HEK293 (cell line): ENCODE results near the gene RIPK4.

Experiments
- CTCF ChIA-PET: fragments of 350-600 bp; formaldehyde crosslinking; extraction: SDS; loops from one replicate; lab custom pipeline; 2021; ENCODE audit warnings: antibody characterized with exemption; lab: Yijun Ruan, JAX
- POLR2A ChIA-PET: fragments of 300-600 bp; formaldehyde crosslinking; extraction: SDS; loops from one replicate; lab custom pipeline; 2020; ENCODE audit warnings: antibody characterized with exemption, inconsistent platforms; lab: Yijun Ruan, JAX
- H3K27ac ChIP-seq: fragments of 200-500 bp; sonication (Bioruptor generic); 2 replicates; pipeline ENCODE4 v1.5.1; 2014; ENCODE audit warnings: low read depth, low read length, control low read depth, inconsistent platforms; ENCODE audit errors: extremely low read depth
- H3K36me3 ChIP-seq, 2 experiments: fragments of 200-500 bp in 1 of 2; sonication (Bioruptor generic) in 1 of 2; 1 replicate in 1 of 2; 2 replicates in 1 of 2; pipeline ENCODE4 v1.5.1; 2014 to 2017; ENCODE audit warnings: inconsistent platforms in 2 of 2, low read length in 2 of 2; ENCODE audit not compliant: control insufficient read depth in 2 of 2, insufficient read depth in 1 of 2
- H3K4me1 ChIP-seq: fragments of 200-500 bp; sonication (Bioruptor generic); 2 replicates; pipeline ENCODE4 v1.5.1; 2014; ENCODE audit warnings: mild to moderate bottlenecking, low read length, inconsistent platforms; ENCODE audit not compliant: control insufficient read depth, insufficient read depth
- H3K4me3 ChIP-seq: 2 replicates; pipeline ENCODE4 v1.5.1; 2011; ENCODE audit warnings: low read depth, mild to moderate bottlenecking, control low read depth, low read length, moderate library complexity
- H3K9me3 ChIP-seq: fragments of 200-500 bp; sonication (Bioruptor generic); 2 replicates; pipeline ENCODE4 v1.5.1; 2014; ENCODE audit warnings: low read depth, low read length, inconsistent platforms; ENCODE audit not compliant: control insufficient read depth, insufficient read depth
- KLF9 ChIP-seq: fragments of 450-650 bp; formaldehyde crosslinking; IDR thresholded peaks from 2 replicates; pipeline ENCODE4 v1.5.1; 2016; ENCODE audit warnings: missing biosample characterization, missing genetic modification characterization, low read depth
- PATZ1 ChIP-seq: fragments of 450-650 bp; formaldehyde crosslinking; IDR thresholded peaks from 2 replicates; pipeline ENCODE4 v1.5.1; 2016; ENCODE audit warnings: missing biosample characterization, missing genetic modification characterization
- REST ChIP-seq: fragments of 450-650 bp; formaldehyde crosslinking; IDR thresholded peaks from 2 replicates; pipeline ENCODE4 v1.5.1; 2016; ENCODE audit warnings: missing biosample characterization, missing genetic modification characterization
- SP2 ChIP-seq: fragments of 450-650 bp; formaldehyde crosslinking; IDR thresholded peaks from 2 replicates; pipeline ENCODE4 v1.5.1; 2016; ENCODE audit warnings: missing biosample characterization, missing genetic modification characterization
- SP7 ChIP-seq: fragments of 450-650 bp; formaldehyde crosslinking; IDR thresholded peaks from 2 replicates; pipeline ENCODE4 v1.5.1; 2016; ENCODE audit warnings: missing biosample characterization, missing genetic modification characterization
- ZBTB6 ChIP-seq: fragments of 450-650 bp; formaldehyde crosslinking; IDR thresholded peaks from 2 replicates; pipeline ENCODE4 v1.5.1; 2017; ENCODE audit warnings: missing biosample characterization, missing genetic modification characterization
- ZNF112 ChIP-seq: fragments of 450-650 bp; formaldehyde crosslinking; IDR thresholded peaks from 2 replicates; pipeline ENCODE4 v1.5.0; 2017; ENCODE audit warnings: missing biosample characterization, missing genetic modification characterization
- ZNF140 ChIP-seq: fragments of 450-650 bp; formaldehyde crosslinking; IDR thresholded peaks from 2 replicates; pipeline ENCODE4 v1.5.1; 2016; ENCODE audit warnings: missing biosample characterization, missing genetic modification characterization
- ZNF24 ChIP-seq: fragments of 450-650 bp; formaldehyde crosslinking; IDR thresholded peaks from 2 replicates; pipeline ENCODE4 v1.5.1; 2016; ENCODE audit warnings: missing biosample characterization, missing genetic modification characterization
- ZNF341 ChIP-seq: fragments of 450-650 bp; formaldehyde crosslinking; IDR thresholded peaks from 2 replicates; pipeline ENCODE4; 2016; ENCODE audit warnings: low read depth, missing biosample characterization, missing genetic modification characterization
- ZNF513 ChIP-seq: fragments of 450-650 bp; IDR thresholded peaks from 2 replicates; pipeline ENCODE4 v1.5.1; 2018; ENCODE audit warnings: missing biosample characterization, missing genetic modification characterization
- ZNF544 ChIP-seq: fragments of 450-650 bp; formaldehyde crosslinking; IDR thresholded peaks from 2 replicates; pipeline ENCODE4 v1.5.0; 2017; ENCODE audit warnings: missing biosample characterization, missing genetic modification characterization
- ZNF768 ChIP-seq: fragments of 450-650 bp; formaldehyde crosslinking; IDR thresholded peaks from 2 replicates; pipeline ENCODE4 v1.5.1; 2018; ENCODE audit warnings: missing biosample characterization, mild to moderate bottlenecking, missing genetic modification characterization
- ZNF785 ChIP-seq: fragments of 450-650 bp; formaldehyde crosslinking; IDR thresholded peaks from 2 replicates; pipeline ENCODE4 v1.5.1; 2016; ENCODE audit warnings: missing biosample characterization, missing genetic modification characterization
- ZSCAN23 ChIP-seq: fragments of 450-650 bp; formaldehyde crosslinking; IDR thresholded peaks from 2 replicates; pipeline ENCODE4 v1.5.1; 2016; ENCODE audit warnings: missing biosample characterization, missing genetic modification characterization

Gene RIPK4

GRCh38 chr21:41770901-41771624 lies 4.2 kb upstream of the RIPK4 start (continued):
- TF ChIP-seq REST (tag by site-specific recombination) = no peak

- Histone ChIP-seq H3K4me3 (no peak overlapping the region), H3K27ac (no peak overlapping the region), H3K9me3 (no peaks in the 10 kb centered on the region), H3K4me1 (peaks cover 26% of the 10 kb centered on the region), H3K36me3 (no peaks in the 10 kb centered on the region)
- POLR2A ChIA-PET = interaction anchor here (1.0 kb wide), 1 partner anchor 13 kb away, joined by 3 read pairs; no protein-coding TSS in a partner anchor
- peak; percentile 65; the same call in 1 of the 2 replicates for TF ChIP-seq ZBTB6
- TF ChIP-seq ZNF341 (tag by site-specific recombination) = peak; percentile 85
- no peak for TF ChIP-seq ZNF140
- CTCF ChIA-PET = interaction anchor here (0.5 to 3.1 kb wide), 5 partner anchors 9 to 1626 kb away, joined by 3 to 25 read pairs (median 3); no protein-coding TSS in a partner anchor
Observed at GRCh38 chr21:41769933-41770332, 3.1 kb upstream of the RIPK4 start.

- ChIA-PET CTCF (interaction anchor here (2.6 to 3.1 kb wide), 2 partner anchors 9 to 157 kb away, joined by 6 to 25 read pairs; no protein-coding TSS in a partner anchor), POLR2A (interaction anchor here (1.0 kb wide), 1 partner anchor 14 kb away, joined by 3 read pairs; no protein-coding TSS in a partner anchor)
- no peaks in the 10 kb centered on the region for H3K9me3 ChIP-seq
- no peak overlapping the region for H3K4me3 ChIP-seq
- no peaks in the 10 kb centered on the region for H3K36me3 ChIP-seq
- no peak for TF ChIP-seq ZNF513 (tag by site-specific recombination)
- TF ChIP-seq SP7 = no peak
- no peak for TF ChIP-seq ZNF24 (tag by site-specific recombination)
- TF ChIP-seq ZSCAN23 (tag by site-specific recombination) = no peak
- TF ChIP-seq ZNF785 (tag by site-specific recombination) = no peak
- no peak overlapping the region for H3K27ac ChIP-seq
- peaks cover 26% of the 10 kb centered on the region for H3K4me1 ChIP-seq
Observed at GRCh38 chr21:41769521-41769920, 2.7 kb upstream of the RIPK4 start.

- H3K27ac ChIP-seq = no peak overlapping the region
- H3K4me1 ChIP-seq = peaks cover 26% of the 10 kb centered on the region
- no peak overlapping the region for H3K4me3 ChIP-seq
- H3K36me3 ChIP-seq = no peaks in the 10 kb centered on the region
- ChIA-PET CTCF (interaction anchor here (0.9 to 3.1 kb wide), 8 partner anchors 8 to 157 kb away, joined by 3 to 25 read pairs (median 6); no protein-coding TSS in a partner anchor), POLR2A (interaction anchor here (1.0 to 2.1 kb wide), 5 partner anchors 8 to 157 kb away, joined by 3 to 11 read pairs (median 5); no protein-coding TSS in a partner anchor)
- TF ChIP-seq ZNF341 (tag by site-specific recombination) (no peak), SP2 (no peak), ZNF544 (tag by site-specific recombination) (no peak), KLF9 (no peak), ZNF768 (tag by site-specific recombination) (no peak), ZNF112 (no peak), PATZ1 (tag by site-specific recombination) (no peak)
- no peaks in the 10 kb centered on the region for H3K9me3 ChIP-seq
Observed at GRCh38 chr21:41769111-41769510, 2.3 kb upstream of the RIPK4 start.
